Activated CD4-positive, CD25-positive, alpha-beta regulatory T cell treated with anti-CD3 and anti-CD28 coated beads, Interleukin-2, amount 50 U/mL, for 72 hours (primary cell): Measurements from ENCODE around the gene NPIPB6.

Experiments
- DNase-seq: peaks from one replicate; pipeline ENCODE4 v3.0.0; 2021

Gene NPIPB6

GRCh38 chr16:28321700-28322411, 41.5 kb downstream of the NPIPB6 start:
- peak; percentile 55 for DNase-seq

GRCh38 chr16:28320741-28321140, 42.6 kb downstream of the NPIPB6 start:
- no peak for DNase-seq

GRCh38 chr16:28320023-28320561, 43.2 kb downstream of the NPIPB6 start:
- no peak for DNase-seq

- no peak for DNase-seq
Observed at GRCh38 chr16:28319476-28320022, 43.8 kb downstream of the NPIPB6 start.

GRCh38 chr16:28318042-28318744, 45.1 kb downstream of the NPIPB6 start:
- DNase-seq, result no peak

- DNase-seq, result peak; percentile 81
Observed at GRCh38 chr16:28317040-28317880, 46.0 kb downstream of the NPIPB6 start.

GRCh38 chr16:28316054-28316453, 47.3 kb downstream of the NPIPB6 start:
- DNase-seq, result no peak

- DNase-seq, result no peak
Observed at GRCh38 chr16:28313587-28313986, 49.7 kb downstream of the NPIPB6 start.

- no peak for DNase-seq
Observed at GRCh38 chr16:28312327-28312726, 51.0 kb downstream of the NPIPB6 start.

GRCh38 chr16:28311913-28312312, 51.4 kb downstream of the NPIPB6 start:
- no peak for DNase-seq

- DNase-seq, result no peak
Observed at GRCh38 chr16:28311413-28311812, 51.9 kb downstream of the NPIPB6 start.

- no peak for DNase-seq
Observed at GRCh38 chr16:28310796-28311195, 52.5 kb downstream of the NPIPB6 start.

GRCh38 chr16:28309811-28310311, 53.4 kb downstream of the NPIPB6 start:
- DNase-seq, result peak; percentile 73

- DNase-seq, result no peak
Observed at GRCh38 chr16:28308794-28309584, 54.3 kb downstream of the NPIPB6 start.

- no peak for DNase-seq
Observed at GRCh38 chr16:28307936-28308335, 55.4 kb downstream of the NPIPB6 start.

- DNase-seq, result no peak
Observed at GRCh38 chr16:28304214-28304613, 59.1 kb downstream of the NPIPB6 start.

GRCh38 chr16:28303132-28303531, 60.2 kb downstream of the NPIPB6 start:
- DNase-seq, result no peak

- DNase-seq, result no peak
Observed at GRCh38 chr16:28301620-28302019, 61.7 kb downstream of the NPIPB6 start.

GRCh38 chr16:28301154-28301553, 62.2 kb downstream of the NPIPB6 start:
- DNase-seq, result no peak

- DNase-seq, result no peak
Observed at GRCh38 chr16:28300327-28300726, 63.0 kb downstream of the NPIPB6 start.

GRCh38 chr16:28298511-28298878, 64.8 kb downstream of the NPIPB6 start:
- DNase-seq, result no peak
